ENCODE data around the gene DUSP15. TPM values are rescaled to one million over a fixed set of nuclear protein-coding genes. Genes with fewer than 3 reads are reported as not detected.
"Not testable (repeated sequence)": the region's sequence is repeated elsewhere in the genome, so short reads cannot be mapped to it uniquely, and the experiment has no call there.

Gene DUSP15
- total RNA-seq, 1 donor = not detected

DNA sequence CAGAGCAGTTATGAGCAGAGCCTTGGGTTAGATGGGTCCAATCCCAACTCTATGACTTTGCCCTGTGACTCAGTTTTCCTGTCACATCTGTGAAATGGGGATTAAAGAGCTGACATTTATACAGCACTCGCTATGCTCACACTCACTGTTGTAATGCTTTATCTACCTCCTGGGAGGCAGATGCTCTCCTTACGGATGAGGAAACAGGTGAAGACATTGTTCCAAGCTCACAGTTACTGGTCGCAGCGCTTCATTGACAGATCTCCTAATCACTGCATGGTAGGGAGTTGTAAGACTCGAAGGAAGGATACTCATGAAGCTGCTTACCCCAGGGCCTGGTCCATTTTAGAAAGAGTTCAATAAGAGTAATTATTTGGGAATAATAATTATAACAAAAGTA lies 54.1 kb downstream of the DUSP15 start:
- Histone ChIP-seq H3K4me1 (ENCODE audit: insufficient read depth, low read length) (no peaks in the 10 kb centered on the region), H3K9me3 (ENCODE audit: low read depth, low read length) (no peaks in the 10 kb centered on the region), H3K27me3 (ENCODE audit: insufficient read depth, low read length) (no peaks in the 10 kb centered on the region), H3K4me3 (ENCODE audit: low read length) (no peak overlapping the region)

DNA sequence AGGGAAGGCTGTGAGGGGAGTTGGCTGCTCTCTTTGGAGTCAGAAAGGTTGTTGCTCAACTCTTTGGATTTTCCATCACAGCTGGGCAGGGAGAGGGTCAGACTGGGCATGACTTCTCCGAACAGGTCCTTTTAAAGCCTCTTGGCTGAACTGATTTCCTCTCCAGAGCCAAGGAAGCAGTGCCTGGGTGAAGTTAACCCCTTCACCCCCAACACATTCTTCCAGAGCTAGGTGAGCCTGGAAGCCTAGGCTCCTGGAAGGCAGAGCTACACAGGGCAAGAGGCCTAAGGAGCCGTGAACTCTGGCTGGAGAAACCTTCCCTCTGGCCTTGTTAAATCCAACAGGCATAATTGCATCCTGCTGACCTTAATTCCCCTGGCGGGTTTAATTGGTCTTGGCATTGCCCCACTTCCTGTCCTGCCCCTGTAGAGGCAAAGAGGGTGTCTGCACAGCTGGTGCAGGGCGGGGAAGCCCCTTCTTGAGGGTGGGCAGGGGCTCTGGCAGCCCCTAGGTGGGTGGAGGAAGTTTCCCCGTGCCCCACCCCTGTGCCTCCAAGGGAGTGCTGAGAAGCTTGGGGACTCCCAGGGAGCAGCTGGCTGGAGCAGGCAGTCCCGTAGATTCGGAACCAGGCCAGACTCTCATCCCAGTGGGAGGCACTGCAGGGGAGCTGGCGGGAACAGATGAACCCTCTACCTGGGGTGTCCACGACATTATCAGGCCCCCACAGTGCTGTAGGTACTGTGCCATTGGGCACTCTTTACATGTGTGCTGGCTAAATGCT lies 54.7 kb downstream of the DUSP15 start:
- Histone ChIP-seq H3K4me3 (ENCODE audit: low read length) (no peak overlapping the region), H3K27me3 (ENCODE audit: insufficient read depth, low read length) (no peaks in the 10 kb centered on the region), H3K9me3 (ENCODE audit: low read depth, low read length) (no peaks in the 10 kb centered on the region), H3K4me1 (ENCODE audit: insufficient read depth, low read length) (no peaks in the 10 kb centered on the region)

DNA sequence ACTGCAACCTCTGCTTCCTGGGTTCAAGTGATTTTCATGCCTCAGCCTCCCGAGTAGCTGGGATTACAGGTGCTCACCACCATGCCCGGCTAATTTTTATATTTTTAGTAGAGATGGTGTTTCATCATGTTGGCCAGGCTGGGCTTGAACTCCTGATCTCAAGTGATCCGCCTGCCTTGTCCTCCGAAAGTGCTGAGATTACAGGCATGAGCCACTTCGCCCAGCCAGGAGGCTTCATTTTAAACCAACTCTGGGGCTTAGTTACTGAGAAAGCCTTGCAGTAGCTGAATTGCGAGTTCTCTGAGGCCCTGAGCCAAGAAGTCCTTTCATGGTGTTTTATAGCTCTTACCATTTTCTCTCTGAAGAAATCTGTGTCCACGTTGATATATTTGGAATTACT lies 56.2 kb downstream of the DUSP15 start:
- H3K27me3 ChIP-seq (ENCODE audit: insufficient read depth, low read length); H3K4me3 ChIP-seq (ENCODE audit: low read length); H3K9me3 ChIP-seq (ENCODE audit: low read depth, low read length); H3K4me1 ChIP-seq (ENCODE audit: insufficient read depth, low read length): not testable (repeated sequence)

DNA sequence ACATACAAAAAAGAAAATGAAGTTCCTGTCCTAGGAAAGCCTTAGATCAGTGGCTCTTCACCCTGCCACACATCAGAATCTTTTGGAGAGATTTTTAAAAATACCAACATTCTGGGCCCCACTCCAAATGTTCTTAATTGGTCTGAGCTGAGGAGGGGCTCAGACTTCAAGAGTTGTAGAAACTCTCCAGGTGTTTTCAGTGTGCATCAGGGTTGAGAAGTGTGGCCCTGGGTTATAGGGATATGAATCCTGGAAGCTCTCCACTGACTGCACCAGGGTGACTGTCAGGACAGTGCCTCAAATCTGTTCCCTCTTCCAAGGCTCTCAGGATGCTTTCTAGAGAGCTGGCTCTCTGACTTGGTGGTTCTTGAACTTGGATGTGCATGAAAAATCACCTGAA lies 56.7 kb downstream of the DUSP15 start:
- Histone ChIP-seq H3K4me3 (ENCODE audit: low read length) (no peak overlapping the region), H3K4me1 (ENCODE audit: insufficient read depth, low read length) (no peaks in the 10 kb centered on the region), H3K27me3 (ENCODE audit: insufficient read depth, low read length) (no peaks in the 10 kb centered on the region), H3K9me3 (ENCODE audit: low read depth, low read length) (no peaks in the 10 kb centered on the region)

DNA sequence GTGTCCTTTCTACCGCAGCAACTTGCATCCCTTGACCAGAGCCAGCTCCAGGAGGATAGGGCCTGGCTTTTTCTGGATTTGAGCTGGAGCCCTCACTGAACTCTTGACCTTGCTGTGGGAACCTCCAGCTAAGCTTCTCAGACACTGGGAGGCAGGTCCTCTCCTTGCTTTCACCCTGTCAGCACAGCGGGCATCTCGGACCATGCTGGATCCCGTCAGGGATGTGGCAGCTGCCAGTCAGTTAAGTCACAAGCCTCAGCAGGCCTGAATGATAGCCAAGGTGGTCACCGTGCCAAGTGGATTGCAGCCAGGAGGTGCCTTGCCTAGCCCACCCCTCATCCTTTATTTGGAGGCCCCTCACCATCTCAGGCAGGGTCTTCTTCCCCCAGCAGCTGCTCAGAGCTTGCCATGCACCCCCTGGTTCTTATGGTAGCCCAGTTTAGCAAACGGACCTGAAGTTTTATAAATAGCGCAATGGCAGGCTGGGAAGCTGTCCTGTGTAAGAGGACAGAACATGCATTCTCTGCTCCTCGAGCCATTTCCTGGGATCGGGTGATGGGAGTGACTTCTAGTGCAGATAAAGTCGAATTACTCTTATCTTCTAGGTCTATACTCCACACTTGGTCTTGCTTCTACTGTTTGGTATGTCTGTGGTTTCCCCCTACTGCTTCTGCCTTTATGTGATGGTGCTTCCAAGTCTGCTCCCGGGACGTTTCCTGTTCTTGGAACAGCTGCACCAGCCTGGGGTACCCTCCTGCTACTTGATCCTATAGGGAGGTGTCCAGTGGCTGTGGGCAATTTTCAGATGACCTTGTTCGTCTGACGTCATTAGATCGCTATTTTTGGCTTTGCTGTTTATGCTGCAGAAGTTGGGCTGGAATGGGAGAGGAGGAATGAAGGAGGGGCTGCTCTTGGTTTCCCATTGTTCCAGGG lies 58.3 kb downstream of the DUSP15 start:
- Histone ChIP-seq H3K4me1 (ENCODE audit: insufficient read depth, low read length) (peaks cover under 1% of the 10 kb centered on the region), H3K9me3 (ENCODE audit: low read depth, low read length) (no peaks in the 10 kb centered on the region), H3K27me3 (ENCODE audit: insufficient read depth, low read length) (no peaks in the 10 kb centered on the region), H3K4me3 (ENCODE audit: low read length) (no peak overlapping the region)

DNA sequence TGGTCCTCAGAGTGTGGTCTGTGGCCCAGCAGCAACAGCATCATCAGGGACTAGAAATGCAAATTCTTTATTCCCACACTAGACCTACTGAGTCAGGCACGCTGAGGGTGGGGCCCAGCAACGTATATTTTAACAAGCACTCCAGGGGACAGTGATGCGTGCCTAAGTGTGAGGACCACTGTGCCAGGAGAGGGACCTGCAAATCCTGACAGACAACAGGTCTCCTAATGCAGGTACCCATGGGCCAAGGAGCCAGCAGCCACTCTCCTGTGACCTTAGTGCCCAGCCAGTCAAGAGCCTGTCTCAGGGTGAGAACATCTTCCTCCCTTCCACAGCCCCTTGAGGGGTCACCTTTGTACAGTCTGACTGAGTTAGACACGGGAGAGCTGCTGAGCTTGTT lies 59.1 kb downstream of the DUSP15 start:
- no peaks in the 10 kb centered on the region for H3K27me3 ChIP-seq (ENCODE audit: insufficient read depth, low read length)
- H3K9me3 ChIP-seq (ENCODE audit: low read depth, low read length) = no peaks in the 10 kb centered on the region
- no peak overlapping the region for H3K4me3 ChIP-seq (ENCODE audit: low read length)
- peaks cover 9% of the 10 kb centered on the region for H3K4me1 ChIP-seq (ENCODE audit: insufficient read depth, low read length)

Other genes with a start within 250 kb of the DUSP15 start
- not detected for gene COX4I2, start 232.6 kb downstream of the DUSP15 start, total RNA-seq
- gene BCL2L1, start 147.7 kb downstream of the DUSP15 start, total RNA-seq = 37.6 TPM
- gene TPX2, start 131.2 kb downstream of the DUSP15 start, total RNA-seq = 1.7 TPM
- gene MYLK2, start 51.2 kb downstream of the DUSP15 start, total RNA-seq = not detected
- gene FOXS1, start 24.9 kb downstream of the DUSP15 start, total RNA-seq = not detected
- gene TTLL9, start 107 bp upstream of the DUSP15 start, total RNA-seq = not detected
- gene PDRG1, start 81.5 kb upstream of the DUSP15 start, total RNA-seq = 3.7 TPM
- under 0.01 TPM for gene XKR7, start 97.6 kb upstream of the DUSP15 start, total RNA-seq
- gene CCM2L, start 139.9 kb upstream of the DUSP15 start, total RNA-seq = 0.42 TPM
- gene HCK, start 181.7 kb upstream of the DUSP15 start, total RNA-seq = 52.4 TPM
- gene TM9SF4, start 239.2 kb upstream of the DUSP15 start, total RNA-seq = 20.5 TPM